Panc1 (cell line): ENCODE measurements around the gene RPL37A. TPM values are rescaled to one million over a fixed set of nuclear protein-coding genes. Genes with fewer than 3 reads are reported as not detected.

Experiments
- ATAC-seq: fragments of 200-7000 bp; cut with Tn5 transposase; 2 replicates; pipeline ENCODE4 v1.9.1; 2020; ENCODE audit warnings: mild to moderate bottlenecking, moderate library complexity
- BruUV-seq: library from RNA; stranded (reverse); fragments of 400-500 nt; replicated peaks from 2 replicates; lab custom pipeline; 2021; lab: Mats Ljungman, UMichigan
- CTCF ChIA-PET: fragments of 300-600 bp; sonication (Branson Sonifier 250); formaldehyde crosslinking; loops from one replicate; lab custom pipeline; 2022; ENCODE audit warnings: antibody characterized with exemption; lab: Charles Lee
- POLR2A ChIA-PET: fragments of 300-600 bp; sonication (Branson Sonifier 250); formaldehyde crosslinking; loops from one replicate; lab custom pipeline; 2022; ENCODE audit warnings: antibody characterized with exemption; lab: Charles Lee
- DNase-seq: peaks from one replicate; pipeline ENCODE4 v3.0.0-alpha.2; 2010; ENCODE audit warnings: low read depth, low spot score
- H3K27ac ChIP-seq: 2 replicates; pipeline ENCODE4 v1.5.1; 2011; ENCODE audit warnings: mild to moderate bottlenecking, low read length, inconsistent platforms
- H3K27me3 ChIP-seq: fragments of 200-500 bp; sonication (Bioruptor generic); 2 replicates; pipeline ENCODE4 v1.6.0; 2014; ENCODE audit warnings: low read length, inconsistent platforms; ENCODE audit not compliant: control insufficient read depth, insufficient read depth
- H3K36me3 ChIP-seq: fragments of 200-500 bp; sonication (Bioruptor generic); 2 replicates; pipeline ENCODE4 v1.5.1; 2014; ENCODE audit warnings: inconsistent platforms, mild to moderate bottlenecking, low read length, moderate library complexity; ENCODE audit not compliant: control insufficient read depth, insufficient read depth
- H3K4me1 ChIP-seq: 2 replicates; pipeline ENCODE4 v1.5.1; 2011; ENCODE audit warnings: inconsistent platforms, mild to moderate bottlenecking, low read length, moderate library complexity; ENCODE audit not compliant: control insufficient read depth, insufficient read depth
- H3K4me3 ChIP-seq, 2 experiments: 2 replicates each; pipeline ENCODE4 v1.5.1; 2011 to 2012; ENCODE audit warnings: low read depth in 2 of 2, low read length in 2 of 2, mild to moderate bottlenecking in 2 of 2, inconsistent platforms in 1 of 2, moderate library complexity in 1 of 2
- H3K9me3 ChIP-seq: fragments of 200-500 bp; sonication (Bioruptor generic); 2 replicates; pipeline ENCODE4 v1.5.1; 2014; ENCODE audit warnings: low read depth, mild to moderate bottlenecking, inconsistent platforms, low read length, moderate library complexity; ENCODE audit not compliant: control insufficient read depth, insufficient read depth
- CTCF ChIP-seq: fragments of 450-650 bp; IDR thresholded peaks from 2 replicates; pipeline ENCODE4 v1.5.1; 2017; ENCODE audit warnings: mild to moderate bottlenecking
- POLR2AphosphoS5 ChIP-seq: IDR thresholded peaks from 2 replicates; pipeline ENCODE4 v1.6.1; 2012; ENCODE audit warnings: mild to moderate bottlenecking, low read depth, low read length, moderate library complexity
- REST ChIP-seq, 2 experiments: IDR thresholded peaks; 2 replicates each; pipeline ENCODE4 v1.6.1; 2011 to 2012; ENCODE audit warnings: low read depth in 2 of 2, control low read depth in 1 of 2, low read length in 1 of 2, mild to moderate bottlenecking in 1 of 2, moderate library complexity in 1 of 2; ENCODE audit not compliant: insufficient read depth in 1 of 2
- SIN3A ChIP-seq: IDR thresholded peaks from 2 replicates; pipeline ENCODE4 v1.6.1; 2012; ENCODE audit warnings: low read depth, mild to moderate bottlenecking, low read length, moderate library complexity, borderline replicate concordance; ENCODE audit not compliant: insufficient read depth
- TCF7L2 ChIP-seq: IDR thresholded peaks from 2 replicates; pipeline ENCODE4 v1.6.1; 2011; ENCODE audit warnings: mild to moderate bottlenecking, low read depth, low read length, inconsistent platforms
- in situ Hi-C: cut with HindIII; loops from 2 replicates; pipeline ENCODE4 v1.10.0; 2016; ENCODE audit warnings: low sequenced_read_pairs, low pct_unique_long_range_greater_than_20kb
- intact Hi-C: fragments of 100-400 bp; cut with micrococcal nuclease; formaldehyde crosslinking; loops from one replicate; pipeline ENCODE4 v1.10.0; 2022; ENCODE audit not compliant: unreplicated experiment
- total RNA-seq: library from RNA; stranded (reverse); gene quantifications from one replicate; pipeline ENCODE4 v1.2.1, GENCODE V29; 2021; ENCODE audit not compliant: unreplicated experiment

Gene RPL37A
- total RNA-seq, 1 experiment from 2014 or later = 1,826 TPM

- POLR2A ChIA-PET = no interaction called here
- Histone ChIP-seq H3K36me3 (peaks cover 14% of the 10 kb centered on the region), H3K27me3 (no peaks in the 10 kb centered on the region), H3K9me3 (no peaks in the 10 kb centered on the region), H3K27ac (no peak overlapping the region), H3K4me1 (no peaks in the 10 kb centered on the region), H3K4me3 (no peak overlapping the region)
- TF ChIP-seq REST (IDR thresholded peaks at IDR 0.05; ENCODE audit: insufficient read depth in 1 of 2, low read depth in 2 of 2, low read length in 1 of 2) (no peak), POLR2AphosphoS5 (no peak), TCF7L2 (no peak), SIN3A (no peak), CTCF (no peak)
- CTCF ChIA-PET = no interaction called here
- in situ Hi-C loops = no loop called here
- ATAC-seq = no peak
- DNase-seq = no peak
- BruUV-seq = no TSS peak
- intact Hi-C loops = no loop called here
These were observed 47.9 kb upstream of the RPL37A start for GRCh38 chr2:216450784-216451183.

GRCh38 chr2:216453955-216454614 is 44.6 kb upstream of the RPL37A start:
- ATAC-seq (no peak), DNase-seq (no peak)
- no peaks in the 10 kb centered on the region for H3K9me3 ChIP-seq
- peaks cover 9% of the 10 kb centered on the region; the same call in 1 of the 2 replicates for H3K36me3 ChIP-seq
- H3K4me3 ChIP-seq = no peak overlapping the region
- in situ Hi-C loops (no loop called here), intact Hi-C loops (no loop called here)
- no TSS peak for BruUV-seq
- ChIA-PET CTCF (no interaction called here), POLR2A (no interaction called here)
- no peaks in the 10 kb centered on the region for H3K4me1 ChIP-seq
- TF ChIP-seq CTCF = no peak
- TF ChIP-seq POLR2AphosphoS5 = no peak
- TF ChIP-seq SIN3A = no peak
- no peak for TF ChIP-seq REST (IDR thresholded peaks at IDR 0.05; ENCODE audit: insufficient read depth in 1 of 2, low read depth in 2 of 2, low read length in 1 of 2)
- no peak overlapping the region for H3K27ac ChIP-seq
- H3K27me3 ChIP-seq = no peaks in the 10 kb centered on the region
